OCI-LY3 (cell line): ENCODE data around the gene NRG3.

Source experiments
- EZH2phosphoT487 ChIP-seq: fragments of 200-600 bp; shearing (Covaris generic); IDR thresholded peaks from 2 replicates; pipeline ENCODE4 v1.6.1; 2018; ENCODE audit warnings: antibody characterized with exemption, mixed run types, low read depth
- TF ChIP-seq, protein P1 (sequence below): fragments of 200-600, 300-600 bp; sonication (generic); IDR thresholded peaks from 2 replicates; pipeline ENCODE4 v1.5.1; 2014; ENCODE audit warnings: antibody characterized with exemption, low read length, low read depth

DNA sequence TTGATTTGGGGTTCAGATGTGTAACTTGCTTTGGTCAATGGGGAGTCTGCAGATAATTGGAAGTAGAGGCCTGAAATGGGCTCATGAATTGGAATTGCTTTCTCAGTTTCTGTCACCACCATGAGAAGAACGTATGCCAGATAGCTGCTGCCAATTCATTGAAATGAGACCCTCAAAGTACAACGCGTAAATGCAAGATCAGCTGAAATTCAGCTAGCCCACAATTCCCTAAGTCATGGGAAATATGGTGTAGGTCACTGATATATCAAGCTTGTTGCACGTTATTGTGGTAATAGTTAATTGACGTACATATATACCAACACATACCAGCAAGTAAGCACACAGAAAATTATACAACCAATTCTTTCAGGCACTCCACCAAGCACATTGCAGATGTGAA, 520.0 kb downstream of the NRG3 start:
- TF ChIP-seq, protein P1, sequence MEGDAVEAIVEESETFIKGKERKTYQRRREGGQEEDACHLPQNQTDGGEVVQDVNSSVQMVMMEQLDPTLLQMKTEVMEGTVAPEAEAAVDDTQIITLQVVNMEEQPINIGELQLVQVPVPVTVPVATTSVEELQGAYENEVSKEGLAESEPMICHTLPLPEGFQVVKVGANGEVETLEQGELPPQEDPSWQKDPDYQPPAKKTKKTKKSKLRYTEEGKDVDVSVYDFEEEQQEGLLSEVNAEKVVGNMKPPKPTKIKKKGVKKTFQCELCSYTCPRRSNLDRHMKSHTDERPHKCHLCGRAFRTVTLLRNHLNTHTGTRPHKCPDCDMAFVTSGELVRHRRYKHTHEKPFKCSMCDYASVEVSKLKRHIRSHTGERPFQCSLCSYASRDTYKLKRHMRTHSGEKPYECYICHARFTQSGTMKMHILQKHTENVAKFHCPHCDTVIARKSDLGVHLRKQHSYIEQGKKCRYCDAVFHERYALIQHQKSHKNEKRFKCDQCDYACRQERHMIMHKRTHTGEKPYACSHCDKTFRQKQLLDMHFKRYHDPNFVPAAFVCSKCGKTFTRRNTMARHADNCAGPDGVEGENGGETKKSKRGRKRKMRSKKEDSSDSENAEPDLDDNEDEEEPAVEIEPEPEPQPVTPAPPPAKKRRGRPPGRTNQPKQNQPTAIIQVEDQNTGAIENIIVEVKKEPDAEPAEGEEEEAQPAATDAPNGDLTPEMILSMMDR, result no peak
- TF ChIP-seq EZH2phosphoT487, result no peak
